Right renal pelvis (tissue), 4 donors: ENCODE measurements around the gene PRSS48. TPM values are rescaled to one million over a fixed set of nuclear protein-coding genes. Genes with fewer than 3 reads are reported as not detected.
"Not testable (repeated sequence)": the region's sequence is repeated elsewhere in the genome, so short reads cannot be mapped to it uniquely, and the experiment has no call there.

ENCODE experiments used
- DNase-seq, 4 donors: peaks; one replicate each; pipeline ENCODE4 v3.0.0-alpha.2; 2013; ENCODE audit warnings: low read depth in 4 of 4, low spot score in 3 of 4, missing footprints in 1 of 4
- polyA plus RNA-seq, 4 donors: library from polyadenylated mRNA; unstranded; fragments of 120-200 nt; gene quantifications; one replicate each; pipeline ENCODE4 v1.2.1, GENCODE V29; 2013; ENCODE audit not compliant: insufficient read length in 4 of 4

PRSS48 gene, protein sequence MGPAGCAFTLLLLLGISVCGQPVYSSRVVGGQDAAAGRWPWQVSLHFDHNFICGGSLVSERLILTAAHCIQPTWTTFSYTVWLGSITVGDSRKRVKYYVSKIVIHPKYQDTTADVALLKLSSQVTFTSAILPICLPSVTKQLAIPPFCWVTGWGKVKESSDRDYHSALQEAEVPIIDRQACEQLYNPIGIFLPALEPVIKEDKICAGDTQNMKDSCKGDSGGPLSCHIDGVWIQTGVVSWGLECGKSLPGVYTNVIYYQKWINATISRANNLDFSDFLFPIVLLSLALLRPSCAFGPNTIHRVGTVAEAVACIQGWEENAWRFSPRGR
- polyA plus RNA-seq = not detected

DNA sequence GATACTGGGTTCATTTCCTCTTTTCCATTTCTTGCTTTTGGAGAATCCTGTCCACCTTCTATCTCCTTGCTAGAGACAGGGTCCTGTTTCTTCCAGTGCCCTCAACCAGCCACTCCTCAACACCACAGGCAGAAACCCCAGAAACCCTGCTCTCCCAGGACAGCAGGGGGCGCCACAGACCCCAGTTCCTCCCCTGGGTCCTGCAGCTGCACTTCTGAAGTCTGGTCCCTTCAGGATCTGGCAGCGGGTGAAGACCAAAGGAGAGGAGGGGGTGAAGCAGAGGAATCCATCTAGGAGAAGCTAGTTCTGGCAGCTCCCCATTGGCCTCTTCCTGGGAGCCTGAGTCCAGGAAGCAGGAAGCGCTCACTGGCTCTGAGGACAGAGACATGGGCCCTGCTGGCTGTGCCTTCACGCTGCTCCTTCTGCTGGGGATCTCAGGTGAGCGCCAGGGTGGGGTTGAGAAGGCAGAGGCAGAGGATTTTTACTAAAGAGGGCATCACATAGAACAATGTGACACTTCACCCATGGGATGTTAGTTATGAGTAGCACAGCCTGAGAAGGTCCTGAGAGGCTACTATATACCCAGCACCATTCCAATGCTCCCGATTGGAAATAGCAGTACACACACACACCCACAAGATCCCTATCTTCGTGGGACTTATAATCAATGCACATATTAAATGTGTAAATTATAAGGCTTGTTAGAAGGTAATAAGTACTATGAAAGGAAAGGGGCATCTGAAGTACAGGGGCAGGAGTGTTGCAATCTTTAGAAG is at the start of gene PRSS48:
Gene PRSS48, plus strand, starts transcription at position 375 of the 776 bp plus-strand sequence. Its CDS starts 12 bp downstream, at position 387.
- DNase-seq = peak; percentile 27 to 39 (median 32)

DNA sequence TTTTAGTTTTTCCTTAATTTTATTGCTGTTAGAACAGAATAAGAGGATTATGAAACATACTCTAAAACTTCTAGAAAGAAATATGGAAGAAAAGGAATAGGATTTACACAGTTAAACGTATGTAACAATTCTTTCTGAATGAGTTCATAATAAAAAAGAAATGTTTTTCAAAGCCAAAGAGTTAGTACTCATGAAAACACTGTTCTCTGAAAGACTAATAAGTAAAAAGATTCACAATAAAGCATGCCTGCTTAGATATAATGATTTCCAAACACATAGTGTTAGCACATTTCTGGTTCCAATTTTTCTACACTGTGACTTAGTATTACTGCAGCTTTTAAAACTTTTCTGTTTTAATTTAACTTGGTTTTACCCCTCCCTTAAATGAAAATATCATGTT is 49.8 kb upstream of the PRSS48 start:
- DNase-seq = no peak

GRCh38 chr4:151227731-151228130 is 49.2 kb upstream of the PRSS48 start:
- DNase-seq = peak in 1 of 4 donors; percentile 18

GRCh38 chr4:151228189-151229119 is 48.5 kb upstream of the PRSS48 start:
- DNase-seq = peak in 3 of 4 donors; percentile 34 to 43 (median 42)

- DNase-seq = no peak
Observed at GRCh38 chr4:151231915-151232595, 44.9 kb upstream of the PRSS48 start.

GRCh38 chr4:151233600-151233999 is 43.4 kb upstream of the PRSS48 start:
- DNase-seq = no peak

GRCh38 chr4:151235373-151235772 is 41.6 kb upstream of the PRSS48 start:
- DNase-seq = not testable (repeated sequence)

- DNase-seq = no peak
Observed at GRCh38 chr4:151236036-151236435, 40.9 kb upstream of the PRSS48 start.

GRCh38 chr4:151238477-151238876 is 38.5 kb upstream of the PRSS48 start:
- DNase-seq = no peak

DNA sequence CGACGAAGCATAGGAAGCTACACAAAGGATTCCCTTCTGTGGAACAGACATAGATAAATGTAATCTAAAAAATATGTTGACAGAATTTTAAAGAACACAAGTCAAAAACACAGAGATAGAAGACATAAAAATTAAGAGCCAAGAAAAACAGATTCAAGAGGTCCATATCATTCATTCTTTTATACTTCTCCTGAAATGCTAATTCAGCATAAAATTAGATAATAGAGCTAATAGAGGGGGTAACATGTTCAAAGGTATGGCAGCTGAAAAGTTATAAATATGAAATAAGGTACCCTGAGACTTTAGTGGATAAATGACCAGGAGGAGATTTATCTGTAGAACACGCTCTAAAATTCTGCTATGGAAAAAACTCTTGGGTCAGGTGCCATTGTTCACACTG is 37.4 kb upstream of the PRSS48 start:
- DNase-seq = no peak

DNA sequence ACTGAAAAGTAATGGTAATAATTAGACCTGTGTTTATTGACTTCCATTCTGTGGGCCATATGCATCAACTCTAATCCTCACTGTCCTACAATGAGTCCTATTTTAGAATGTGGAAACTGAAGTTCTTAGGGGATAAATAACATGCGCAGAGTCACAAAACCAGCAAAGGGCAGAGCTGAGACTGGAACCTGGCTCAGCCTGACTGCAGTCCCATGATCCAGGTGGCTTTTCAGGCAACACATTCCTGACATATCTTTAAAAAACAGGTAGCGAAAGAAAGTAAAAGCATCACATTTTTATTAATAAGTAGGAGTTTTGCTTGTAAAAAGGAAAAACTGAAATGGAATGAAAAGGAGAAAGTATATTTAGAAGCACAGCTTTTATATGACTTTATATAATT is 34.7 kb upstream of the PRSS48 start:
- DNase-seq = no peak

- DNase-seq = no peak
Observed at GRCh38 chr4:151246742-151247141, 30.2 kb upstream of the PRSS48 start.

GRCh38 chr4:151247395-151247794 is 29.6 kb upstream of the PRSS48 start:
- DNase-seq = no peak

GRCh38 chr4:151248519-151248918 is 28.4 kb upstream of the PRSS48 start:
- DNase-seq = no peak

DNA sequence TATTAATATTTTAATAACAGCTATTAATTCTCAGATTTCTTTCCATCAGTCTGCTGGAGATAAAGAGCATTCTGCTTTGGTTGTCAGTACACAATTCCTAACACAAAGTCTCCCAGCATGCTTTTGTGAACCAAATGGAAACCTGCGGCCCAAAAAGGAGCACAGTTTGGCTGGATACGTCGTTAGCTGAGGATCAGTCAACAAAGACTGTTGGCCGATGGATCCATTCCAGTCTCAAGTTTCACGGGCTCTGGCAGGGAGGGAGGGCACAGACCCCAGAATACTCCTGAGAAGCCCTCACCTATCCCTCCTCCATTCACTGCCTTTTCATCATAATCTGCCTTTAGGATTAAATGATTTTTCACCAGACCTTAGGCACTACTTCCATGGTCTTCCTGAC is 26.3 kb upstream of the PRSS48 start:
- no peak for DNase-seq

GRCh38 chr4:151251603-151252304 is 25.2 kb upstream of the PRSS48 start:
- no peak for DNase-seq

DNA sequence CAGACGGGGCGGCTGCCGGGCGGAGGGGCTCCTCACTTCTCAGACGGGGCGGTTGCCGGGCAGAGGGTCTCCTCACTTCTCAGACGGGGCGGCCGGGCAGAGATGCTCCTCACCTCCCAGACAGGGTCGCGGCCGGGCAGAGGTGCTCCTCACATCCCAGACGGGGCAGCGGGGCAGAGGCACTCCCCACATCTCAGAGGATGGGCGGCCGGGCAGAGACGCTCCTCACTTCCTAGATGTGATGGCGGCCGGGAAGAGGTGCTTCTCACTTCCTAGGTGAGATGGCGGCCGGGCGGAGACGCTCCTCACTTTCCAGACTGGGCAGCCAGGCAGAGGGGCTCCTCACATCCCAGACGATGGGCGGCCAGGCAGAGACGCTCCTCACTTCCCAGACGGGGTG is 21.7 kb upstream of the PRSS48 start:
- not testable (repeated sequence) for DNase-seq

- not testable (repeated sequence) for DNase-seq
Observed at GRCh38 chr4:151255680-151256079, 21.3 kb upstream of the PRSS48 start.

DNA sequence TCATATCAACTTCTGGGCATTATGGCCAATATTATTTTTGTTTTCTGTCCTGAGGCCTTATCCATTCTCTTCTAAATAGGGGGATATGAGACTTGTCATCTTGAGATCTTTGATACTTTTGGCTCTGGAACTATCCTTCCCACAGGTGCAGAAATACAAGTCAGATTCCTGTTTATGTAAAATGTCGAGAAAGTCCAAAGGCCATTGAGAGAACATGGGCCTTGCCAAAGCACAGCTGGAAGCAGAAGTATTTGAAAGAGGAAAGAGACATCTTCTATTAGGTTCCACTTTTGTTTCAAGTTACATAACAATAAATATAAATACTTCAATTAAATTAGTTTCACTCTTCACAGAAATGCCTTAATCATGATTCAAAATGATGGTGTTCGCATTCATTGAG is 20.8 kb upstream of the PRSS48 start:
- no peak for DNase-seq

- DNase-seq = no peak
Observed at GRCh38 chr4:151257704-151258103, 19.3 kb upstream of the PRSS48 start.
